ENCODE data around the gene KRTAP1-4.

KRTAP1-4 gene

GRCh38 chr17:41020336-41020735, 9.7 kb downstream of the KRTAP1-4 start:
- Histone ChIP-seq H3K14ac (ENCODE audit: low read length in 2 of 2) (no peak overlapping the region), H4K91ac (ENCODE audit: low read length) (no peak overlapping the region), H3K9ac (ENCODE audit: low read length) (no peak overlapping the region), H2AK5ac (ENCODE audit: low read length, severe bottlenecking) (no peak overlapping the region), H3K18ac (ENCODE audit: low read depth in 1 of 2, low read length in 2 of 2) (no peak overlapping the region), H2BK15ac (ENCODE audit: low read depth, poor library complexity, severe bottlenecking) (no peak overlapping the region), H4K8ac (ENCODE audit: low read length) (no peak overlapping the region), H3K79me1 (replicated peaks; ENCODE audit: low read length, poor library complexity, severe bottlenecking) (no peaks in the 10 kb centered on the region), H3K27me3 (ENCODE audit: control insufficient read depth in 1 of 2, insufficient read depth in 1 of 2, low read length in 2 of 2) (no peaks in the 10 kb centered on the region), H3K36me3 (ENCODE audit: control insufficient read depth in 1 of 2, insufficient read depth in 2 of 2, low read depth in 1 of 2, low read length in 2 of 2) (no peaks in the 10 kb centered on the region), H3K4me2 (ENCODE audit: low read length, poor library complexity, severe bottlenecking) (no peak overlapping the region), H3K27ac (ENCODE audit: low read length, poor library complexity, severe bottlenecking) (no peak overlapping the region), H2BK120ac (ENCODE audit: low read depth, low read length) (no peak overlapping the region), H2BK5ac (ENCODE audit: low read depth, low read length, poor library complexity, severe bottlenecking) (no peak overlapping the region), H3K23ac (ENCODE audit: low read length in 2 of 2) (no peak overlapping the region), H3K4ac (ENCODE audit: low read depth in 1 of 2, low read length in 2 of 2) (no peak overlapping the region), H2BK12ac (ENCODE audit: low read length in 2 of 2) (no peak overlapping the region), H3K9me3 (ENCODE audit: control insufficient read depth, low read length) (no peaks in the 10 kb centered on the region), H2AFZ (ENCODE audit: low read depth, low read length) (no peak overlapping the region), H3K4me1 (ENCODE audit: control insufficient read depth, insufficient read depth, low read depth, low read length) (peaks cover 1% of the 10 kb centered on the region), H3K4me3 (ENCODE audit: insufficient read depth in 1 of 2, low read depth in 1 of 2, low read length in 2 of 2) (no peak overlapping the region)
- no peak for DNase-seq

- Histone ChIP-seq H3K4me1 (ENCODE audit: control insufficient read depth, insufficient read depth, low read depth, low read length) (peaks cover 1% of the 10 kb centered on the region), H4K91ac (ENCODE audit: low read length) (no peak overlapping the region), H3K36me3 (ENCODE audit: control insufficient read depth in 1 of 2, insufficient read depth in 2 of 2, low read depth in 1 of 2, low read length in 2 of 2) (no peaks in the 10 kb centered on the region), H3K4me3 (ENCODE audit: insufficient read depth in 1 of 2, low read depth in 1 of 2, low read length in 2 of 2) (no peak overlapping the region), H2BK12ac (ENCODE audit: low read length in 2 of 2) (no peak overlapping the region), H2AK5ac (ENCODE audit: low read length, severe bottlenecking) (no peak overlapping the region), H3K14ac (ENCODE audit: low read length in 2 of 2) (no peak overlapping the region), H3K9me3 (ENCODE audit: control insufficient read depth, low read length) (no peaks in the 10 kb centered on the region), H3K27me3 (ENCODE audit: control insufficient read depth in 1 of 2, insufficient read depth in 1 of 2, low read length in 2 of 2) (no peaks in the 10 kb centered on the region), H3K18ac (ENCODE audit: low read depth in 1 of 2, low read length in 2 of 2) (no peak overlapping the region), H3K9ac (ENCODE audit: low read length) (no peak overlapping the region), H2BK15ac (ENCODE audit: low read depth, poor library complexity, severe bottlenecking) (no peak overlapping the region), H3K27ac (ENCODE audit: low read length, poor library complexity, severe bottlenecking) (no peak overlapping the region), H3K4ac (ENCODE audit: low read depth in 1 of 2, low read length in 2 of 2) (no peak overlapping the region), H3K79me1 (replicated peaks; ENCODE audit: low read length, poor library complexity, severe bottlenecking) (no peaks in the 10 kb centered on the region), H4K8ac (ENCODE audit: low read length) (no peak overlapping the region), H3K23ac (ENCODE audit: low read length in 2 of 2) (no peak overlapping the region), H2AFZ (ENCODE audit: low read depth, low read length) (no peak overlapping the region), H2BK120ac (ENCODE audit: low read depth, low read length) (no peak overlapping the region), H2BK5ac (ENCODE audit: low read depth, low read length, poor library complexity, severe bottlenecking) (no peak overlapping the region), H3K4me2 (ENCODE audit: low read length, poor library complexity, severe bottlenecking) (no peak overlapping the region)
- DNase-seq, result no peak
- whole genome bisulfite sequencing, result 97% methylated on average over 3 of the region's 3 CpGs
Observed at GRCh38 chr17:41019415-41019814, 10.6 kb downstream of the KRTAP1-4 start.

- Histone ChIP-seq H3K36me3 (ENCODE audit: control insufficient read depth in 1 of 2, insufficient read depth in 2 of 2, low read depth in 1 of 2, low read length in 2 of 2) (no peaks in the 10 kb centered on the region), H3K4ac (ENCODE audit: low read depth in 1 of 2, low read length in 2 of 2) (no peak overlapping the region), H3K4me2 (ENCODE audit: low read length, poor library complexity, severe bottlenecking) (no peak overlapping the region), H3K27me3 (ENCODE audit: control insufficient read depth in 1 of 2, insufficient read depth in 1 of 2, low read length in 2 of 2) (no peaks in the 10 kb centered on the region), H3K27ac (ENCODE audit: low read length, poor library complexity, severe bottlenecking) (no peak overlapping the region), H4K91ac (ENCODE audit: low read length) (no peak overlapping the region), H3K4me1 (ENCODE audit: control insufficient read depth, insufficient read depth, low read depth, low read length) (peaks cover 1% of the 10 kb centered on the region), H2BK12ac (ENCODE audit: low read length in 2 of 2) (no peak overlapping the region), H2AK5ac (ENCODE audit: low read length, severe bottlenecking) (peak overlapping the region; percentile 53), H3K18ac (ENCODE audit: low read depth in 1 of 2, low read length in 2 of 2) (no peak overlapping the region), H4K8ac (ENCODE audit: low read length) (no peak overlapping the region), H3K23ac (ENCODE audit: low read length in 2 of 2) (no peak overlapping the region), H2BK5ac (ENCODE audit: low read depth, low read length, poor library complexity, severe bottlenecking) (no peak overlapping the region), H3K79me1 (replicated peaks; ENCODE audit: low read length, poor library complexity, severe bottlenecking) (no peaks in the 10 kb centered on the region), H3K9ac (ENCODE audit: low read length) (no peak overlapping the region), H3K14ac (ENCODE audit: low read length in 2 of 2) (no peak overlapping the region), H2BK15ac (ENCODE audit: low read depth, poor library complexity, severe bottlenecking) (no peak overlapping the region), H3K9me3 (ENCODE audit: control insufficient read depth, low read length) (no peaks in the 10 kb centered on the region), H3K4me3 (ENCODE audit: insufficient read depth in 1 of 2, low read depth in 1 of 2, low read length in 2 of 2) (no peak overlapping the region), H2AFZ (ENCODE audit: low read depth, low read length) (no peak overlapping the region), H2BK120ac (ENCODE audit: low read depth, low read length) (no peak overlapping the region)
- WGBS, result 92% methylated on average over 3 of the region's 3 CpGs
- no peak for DNase-seq
Observed at GRCh38 chr17:41018541-41018940, 11.5 kb downstream of the KRTAP1-4 start.

GRCh38 chr17:41016578-41017215, 13.3 kb downstream of the KRTAP1-4 start:
- Histone ChIP-seq H3K27me3 (ENCODE audit: control insufficient read depth in 1 of 2, insufficient read depth in 1 of 2, low read length in 2 of 2) (no peaks in the 10 kb centered on the region), H2BK12ac (ENCODE audit: low read length in 2 of 2) (no peak overlapping the region), H4K8ac (ENCODE audit: low read length) (no peak overlapping the region), H4K91ac (ENCODE audit: low read length) (no peak overlapping the region), H3K23ac (ENCODE audit: low read length in 2 of 2) (no peak overlapping the region), H3K36me3 (ENCODE audit: control insufficient read depth in 1 of 2, insufficient read depth in 2 of 2, low read depth in 1 of 2, low read length in 2 of 2) (no peaks in the 10 kb centered on the region), H3K4ac (ENCODE audit: low read depth in 1 of 2, low read length in 2 of 2) (no peak overlapping the region), H3K9ac (ENCODE audit: low read length) (no peak overlapping the region), H2BK15ac (ENCODE audit: low read depth, poor library complexity, severe bottlenecking) (no peak overlapping the region), H3K4me2 (ENCODE audit: low read length, poor library complexity, severe bottlenecking) (no peak overlapping the region), H3K18ac (ENCODE audit: low read depth in 1 of 2, low read length in 2 of 2) (no peak overlapping the region), H3K79me1 (replicated peaks; ENCODE audit: low read length, poor library complexity, severe bottlenecking) (no peaks in the 10 kb centered on the region), H3K9me3 (ENCODE audit: control insufficient read depth, low read length) (no peaks in the 10 kb centered on the region), H2BK5ac (ENCODE audit: low read depth, low read length, poor library complexity, severe bottlenecking) (no peak overlapping the region), H3K4me1 (ENCODE audit: control insufficient read depth, insufficient read depth, low read depth, low read length) (peaks cover 1% of the 10 kb centered on the region), H2AFZ (ENCODE audit: low read depth, low read length) (no peak overlapping the region), H3K4me3 (ENCODE audit: insufficient read depth in 1 of 2, low read depth in 1 of 2, low read length in 2 of 2) (no peak overlapping the region), H2BK120ac (ENCODE audit: low read depth, low read length) (no peak overlapping the region), H3K27ac (ENCODE audit: low read length, poor library complexity, severe bottlenecking) (no peak overlapping the region), H3K14ac (ENCODE audit: low read length in 2 of 2) (no peak overlapping the region), H2AK5ac (ENCODE audit: low read length, severe bottlenecking) (no peak overlapping the region)
- 90% methylated on average over 13 of the region's 13 CpGs for WGBS
- DNase-seq, result no peak
